ENCODE results near the gene CXCL11. TPM values are rescaled to one million over a fixed set of nuclear protein-coding genes. Genes with fewer than 3 reads are reported as not detected.

Gene CXCL11
- total RNA-seq, 1 donor from 2014 or later = 0.54 TPM

GRCh38 chr4:76024065-76024464, 11.8 kb downstream of the CXCL11 start:
- intact Hi-C loops (cut with micrococcal nuclease) = loop anchor here (1.0 to 10.0 kb wide), 2 partner anchors 34 to 281 kb away; partner anchors contain the start of gene STBD1
- Mint-ChIP-seq H3K9me3 (peaks cover 20% of the 10 kb centered on the region), H3K27me3 (peaks cover 7% of the 10 kb centered on the region), H3K36me3 (ENCODE audit: low read depth) (no peaks in the 10 kb centered on the region), H3K27ac (peak overlapping the region; percentile 68), H3K4me1 (peaks cover 32% of the 10 kb centered on the region), H3K4me3 (peak overlapping the region; percentile 52)
- no peak for DNase-seq

- DNase-seq = no peak
- H3K9me3 Mint-ChIP-seq = peaks cover 20% of the 10 kb centered on the region
- peak within 1 kb of the TSS; percentile 52 for H3K4me3 Mint-ChIP-seq
- peaks cover 5% of the 10 kb centered on the region for H3K27me3 Mint-ChIP-seq
- H3K4me1 Mint-ChIP-seq = peaks cover 28% of the 10 kb centered on the region
- intact Hi-C loops (cut with micrococcal nuclease) = loop anchor here (10.0 kb wide), 1 partner anchor 281 kb away; the partner anchor contains the start of gene STBD1
- peak within 1 kb of the TSS; percentile 68 for H3K27ac Mint-ChIP-seq
- H3K36me3 Mint-ChIP-seq (ENCODE audit: low read depth) = no peaks in the 10 kb centered on the region
These were observed 12.5 kb downstream of the CXCL11 start, which contains the start of gene CXCL10 for GRCh38 chr4:76023389-76023788. Gene CXCL10 (minus strand): TSS chr4:76023497. CDS start chr4:76023431, 66 bp downstream.

GRCh38 chr4:76022677-76023076, 13.2 kb downstream of the CXCL11 start:
- H3K4me1 Mint-ChIP-seq = peaks cover 26% of the 10 kb centered on the region
- peaks cover 5% of the 10 kb centered on the region for H3K27me3 Mint-ChIP-seq
- H3K36me3 Mint-ChIP-seq (ENCODE audit: low read depth) = no peaks in the 10 kb centered on the region
- DNase-seq = no peak
- H3K9me3 Mint-ChIP-seq = peaks cover 20% of the 10 kb centered on the region
- intact Hi-C loops (cut with micrococcal nuclease) = loop anchor here (10.0 kb wide), 1 partner anchor 282 kb away; the partner anchor contains the start of gene STBD1
- no peak overlapping the region for H3K4me3 Mint-ChIP-seq
- peak overlapping the region; percentile 35 for H3K27ac Mint-ChIP-seq

- DNase-seq = no peak
- peaks cover 16% of the 10 kb centered on the region for H3K9me3 Mint-ChIP-seq
- peak overlapping the region; percentile 5 for H3K27ac Mint-ChIP-seq
- no peak overlapping the region for H3K4me3 Mint-ChIP-seq
- H3K4me1 Mint-ChIP-seq = peaks cover 24% of the 10 kb centered on the region
- intact Hi-C loops (cut with micrococcal nuclease) = loop anchor here (10.0 kb wide), 1 partner anchor 283 kb away; the partner anchor contains the start of gene STBD1
- H3K27me3 Mint-ChIP-seq = peaks cover 5% of the 10 kb centered on the region
- H3K36me3 Mint-ChIP-seq (ENCODE audit: low read depth) = no peaks in the 10 kb centered on the region
These were observed 13.8 kb downstream of the CXCL11 start for GRCh38 chr4:76022031-76022430.

GRCh38 chr4:76017056-76017686, 18.7 kb downstream of the CXCL11 start:
- Mint-ChIP-seq H3K4me1 (peaks cover 11% of the 10 kb centered on the region), H3K4me3 (no peak overlapping the region)
- intact Hi-C loops (cut with micrococcal nuclease) = no loop called here

GRCh38 chr4:76016393-76016792, 19.5 kb downstream of the CXCL11 start:
- no peaks in the 10 kb centered on the region for H3K36me3 Mint-ChIP-seq (ENCODE audit: low read depth)
- H3K27ac Mint-ChIP-seq = no peak overlapping the region
- peaks cover 4% of the 10 kb centered on the region for H3K27me3 Mint-ChIP-seq
- intact Hi-C loops (cut with micrococcal nuclease) = no loop called here
- DNase-seq = no peak
- H3K9me3 Mint-ChIP-seq = no peaks in the 10 kb centered on the region
- H3K4me3 Mint-ChIP-seq = no peak overlapping the region
- H3K4me1 Mint-ChIP-seq = peaks cover 10% of the 10 kb centered on the region

More at GRCh38 chr4:76017056-76017686, 18.7 kb downstream of the CXCL11 start:
- H3K9me3 Mint-ChIP-seq = no peaks in the 10 kb centered on the region
- peaks cover 4% of the 10 kb centered on the region for H3K27me3 Mint-ChIP-seq
- no peaks in the 10 kb centered on the region for H3K36me3 Mint-ChIP-seq (ENCODE audit: low read depth)
- no peak overlapping the region for H3K27ac Mint-ChIP-seq
- no peak for DNase-seq

- no peak for DNase-seq
- Mint-ChIP-seq H3K9me3 (no peaks in the 10 kb centered on the region), H3K4me3 (no peak overlapping the region), H3K27ac (no peak overlapping the region), H3K27me3 (peaks cover 4% of the 10 kb centered on the region), H3K4me1 (peaks cover 10% of the 10 kb centered on the region), H3K36me3 (ENCODE audit: low read depth) (no peaks in the 10 kb centered on the region)
- intact Hi-C loops (cut with micrococcal nuclease) = no loop called here
These were observed 22.3 kb downstream of the CXCL11 start for GRCh38 chr4:76013540-76013939.

GRCh38 chr4:76012388-76012801, 23.5 kb downstream of the CXCL11 start:
- no peak overlapping the region for H3K27ac Mint-ChIP-seq
- H3K9me3 Mint-ChIP-seq = no peaks in the 10 kb centered on the region
- peaks cover 8% of the 10 kb centered on the region for H3K27me3 Mint-ChIP-seq
- peaks cover 10% of the 10 kb centered on the region for H3K4me1 Mint-ChIP-seq
- H3K4me3 Mint-ChIP-seq = no peak overlapping the region
- no peak for DNase-seq
- no peaks in the 10 kb centered on the region for H3K36me3 Mint-ChIP-seq (ENCODE audit: low read depth)
- intact Hi-C loops (cut with micrococcal nuclease) = no loop called here

GRCh38 chr4:76011700-76012387, 24.0 kb downstream of the CXCL11 start:
- H3K4me1 Mint-ChIP-seq = peaks cover 10% of the 10 kb centered on the region
- H3K4me3 Mint-ChIP-seq = no peak overlapping the region
- no peak for DNase-seq
- no peaks in the 10 kb centered on the region for H3K9me3 Mint-ChIP-seq
- intact Hi-C loops (cut with micrococcal nuclease) = no loop called here
- H3K27me3 Mint-ChIP-seq = peaks cover 13% of the 10 kb centered on the region
- no peaks in the 10 kb centered on the region for H3K36me3 Mint-ChIP-seq (ENCODE audit: low read depth)
- no peak overlapping the region for H3K27ac Mint-ChIP-seq

GRCh38 chr4:76011018-76011670, 24.7 kb downstream of the CXCL11 start:
- H3K4me3 Mint-ChIP-seq = no peak overlapping the region
- no peak overlapping the region for H3K27ac Mint-ChIP-seq
- DNase-seq = no peak
- H3K4me1 Mint-ChIP-seq = peaks cover 5% of the 10 kb centered on the region
- no peaks in the 10 kb centered on the region for H3K36me3 Mint-ChIP-seq (ENCODE audit: low read depth)
- no peaks in the 10 kb centered on the region for H3K9me3 Mint-ChIP-seq
- intact Hi-C loops (cut with micrococcal nuclease) = no loop called here
- peaks cover 14% of the 10 kb centered on the region for H3K27me3 Mint-ChIP-seq

GRCh38 chr4:76010576-76010975, 25.3 kb downstream of the CXCL11 start:
- no peaks in the 10 kb centered on the region for H3K9me3 Mint-ChIP-seq

GRCh38 chr4:76009311-76009710, 26.6 kb downstream of the CXCL11 start:
- intact Hi-C loops (cut with micrococcal nuclease) = no loop called here
- Mint-ChIP-seq H3K36me3 (ENCODE audit: low read depth) (no peaks in the 10 kb centered on the region), H3K4me1 (peaks cover 5% of the 10 kb centered on the region), H3K4me3 (no peak overlapping the region), H3K27ac (no peak overlapping the region), H3K9me3 (no peaks in the 10 kb centered on the region), H3K27me3 (peaks cover 12% of the 10 kb centered on the region)
- DNase-seq = no peak

More at GRCh38 chr4:76010576-76010975, 25.3 kb downstream of the CXCL11 start:
- Mint-ChIP-seq H3K4me3 (no peak overlapping the region), H3K27ac (no peak overlapping the region), H3K4me1 (peaks cover 5% of the 10 kb centered on the region), H3K36me3 (ENCODE audit: low read depth) (no peaks in the 10 kb centered on the region), H3K27me3 (peaks cover 14% of the 10 kb centered on the region)
- intact Hi-C loops (cut with micrococcal nuclease) = no loop called here
- DNase-seq = no peak

GRCh38 chr4:76007089-76007862, 28.6 kb downstream of the CXCL11 start, which contains the start of gene CXCL9:
Gene CXCL9 (minus strand): TSS chr4:76007509. CDS start chr4:76007449, 60 bp downstream.
- H3K4me1 Mint-ChIP-seq = peaks cover 10% of the 10 kb centered on the region
- DNase-seq = no peak
- H3K27ac Mint-ChIP-seq = no peak within 1 kb of the TSS
- no peaks in the 10 kb centered on the region for H3K9me3 Mint-ChIP-seq
- intact Hi-C loops (cut with micrococcal nuclease) = no loop called here
- no peak within 1 kb of the TSS for H3K4me3 Mint-ChIP-seq
- no peaks in the 10 kb centered on the region for H3K36me3 Mint-ChIP-seq (ENCODE audit: low read depth)
- peaks cover 12% of the 10 kb centered on the region for H3K27me3 Mint-ChIP-seq

Data from activated CD4-positive, alpha-beta T cell treated with anti-CD3 and anti-CD28 coated beads, Interleukin-2, amount 10 ng/mL, durations not matched to agents 24 days and 14 days (primary cell).